ENCODE results near the gene DPCD.

The DPCD gene

GRCh38 chr10:101580486-101581399 is 7.4 kb upstream of the DPCD start:
- no peak for TF ChIP-seq CTCF (IDR thresholded peaks at IDR 0.05)

- TF ChIP-seq CTCF (IDR thresholded peaks at IDR 0.05): no peak
These were observed 2.3 kb upstream of the DPCD start for GRCh38 chr10:101585841-101586240.

GRCh38 chr10:101588879-101589278 is 758 bp downstream of the DPCD start:
- no peak for TF ChIP-seq CTCF (IDR thresholded peaks at IDR 0.05)

GRCh38 chr10:101595591-101596433 is 7.7 kb downstream of the DPCD start:
- TF ChIP-seq CTCF (IDR thresholded peaks at IDR 0.05): no peak

- no peak for TF ChIP-seq CTCF (IDR thresholded peaks at IDR 0.05)
These were observed 9.2 kb downstream of the DPCD start for GRCh38 chr10:101597091-101597900.

GRCh38 chr10:101601541-101601940 is 13.4 kb downstream of the DPCD start:
- TF ChIP-seq CTCF (IDR thresholded peaks at IDR 0.05): no peak

Data from LNCAP (cell line).